Thymus (tissue), 11 donors: ENCODE measurements around the gene NR1H2. TPM values are rescaled to one million over a fixed set of nuclear protein-coding genes. Genes with fewer than 3 reads are reported as not detected.

Experiments used
- DNase-seq, 9 donors: peaks; one replicate each; pipeline ENCODE4 v3.0.0-alpha.2; 2013; ENCODE audit warnings: low spot score in 9 of 9, low read depth in 6 of 9, missing footprints in 1 of 9
- H3K27ac ChIP-seq, 2 donors: one replicate each; pipeline ENCODE4 v1.5.1; 2013; ENCODE audit warnings: control low read depth in 1 of 2, low read depth in 1 of 2, low read length in 1 of 2, mild to moderate bottlenecking in 1 of 2, moderate library complexity in 1 of 2
- H3K27me3 ChIP-seq, 2 donors: one replicate each; pipeline ENCODE4 v1.5.1; 2013; ENCODE audit warnings: low read length in 1 of 2; ENCODE audit not compliant: control insufficient read depth in 2 of 2, insufficient read depth in 1 of 2
- H3K36me3 ChIP-seq, 2 donors: one replicate each; pipeline ENCODE4 v1.5.1; 2013; ENCODE audit warnings: low read length in 1 of 2, mild to moderate bottlenecking in 1 of 2, moderate library complexity in 1 of 2; ENCODE audit not compliant: control insufficient read depth in 2 of 2, insufficient read depth in 2 of 2
- H3K4me1 ChIP-seq, 2 donors: one replicate each; pipeline ENCODE4 v1.5.1; 2013; ENCODE audit warnings: low read length in 2 of 2; ENCODE audit not compliant: control insufficient read depth in 2 of 2, insufficient read depth in 2 of 2
- H3K4me3 ChIP-seq, 2 donors: one replicate each; pipeline ENCODE4 v1.5.1; 2013; ENCODE audit warnings: low read length in 2 of 2, control low read depth in 1 of 2, mild to moderate bottlenecking in 1 of 2
- H3K9me3 ChIP-seq, 2 donors: one replicate each; pipeline ENCODE4 v1.5.1; 2013; ENCODE audit warnings: low read length in 1 of 2, mild to moderate bottlenecking in 1 of 2; ENCODE audit not compliant: control insufficient read depth in 2 of 2, insufficient read depth in 1 of 2
- WGBS: extraction: QIAGEN DNeasy Blood & Tissue Kit; methylation state at CpG from one replicate; pipeline ENCODE4 v1.1.7; 2013; 5-methylcytosine and 5-hydroxymethylcytosine counted together
- polyA plus RNA-seq: library from polyadenylated mRNA; stranded (reverse); fragments of 200-250 nt; gene quantifications from one replicate; pipeline ENCODE4 v1.2.3, GENCODE V29; 2013
- total RNA-seq: library from RNA; stranded (reverse); fragments of 120-200 nt; gene quantifications from one replicate; pipeline ENCODE4 v1.2.4, GENCODE V29; 2013
- donor health status: healthy.

The NR1H2 gene
- total and polyA plus RNA-seq, 2 donors = 27.9 to 57.2 TPM

- Histone ChIP-seq H3K27ac (no peak overlapping the region), H3K4me3 (no peak overlapping the region), H3K27me3 (no peaks in the 10 kb centered on the region), H3K4me1 (peaks cover 9 to 19% of the 10 kb centered on the region in 2 donors), H3K36me3 (peaks cover 48 to 57% of the 10 kb centered on the region in 2 donors), H3K9me3 (peaks cover 0 to 3% of the 10 kb centered on the region in 2 donors)
- WGBS = 94% methylated on average over 8 of the region's 8 CpGs
- no peak for DNase-seq
These were observed 4.5 kb downstream of the NR1H2 start for GRCh38 chr19:50380751-50381151.

- Histone ChIP-seq H3K9me3 (peaks cover 0 to 3% of the 10 kb centered on the region in 2 donors), H3K27me3 (no peaks in the 10 kb centered on the region), H3K4me1 (peaks cover 9 to 16% of the 10 kb centered on the region in 2 donors), H3K27ac (no peak overlapping the region), H3K36me3 (peaks cover 50 to 63% of the 10 kb centered on the region in 2 donors), H3K4me3 (no peak overlapping the region)
- no peak for DNase-seq
- WGBS = 97% methylated on average over 58 of the region's 58 CpGs
These were observed 5.8 kb downstream of the NR1H2 start for GRCh38 chr19:50381881-50382729.

DNA sequence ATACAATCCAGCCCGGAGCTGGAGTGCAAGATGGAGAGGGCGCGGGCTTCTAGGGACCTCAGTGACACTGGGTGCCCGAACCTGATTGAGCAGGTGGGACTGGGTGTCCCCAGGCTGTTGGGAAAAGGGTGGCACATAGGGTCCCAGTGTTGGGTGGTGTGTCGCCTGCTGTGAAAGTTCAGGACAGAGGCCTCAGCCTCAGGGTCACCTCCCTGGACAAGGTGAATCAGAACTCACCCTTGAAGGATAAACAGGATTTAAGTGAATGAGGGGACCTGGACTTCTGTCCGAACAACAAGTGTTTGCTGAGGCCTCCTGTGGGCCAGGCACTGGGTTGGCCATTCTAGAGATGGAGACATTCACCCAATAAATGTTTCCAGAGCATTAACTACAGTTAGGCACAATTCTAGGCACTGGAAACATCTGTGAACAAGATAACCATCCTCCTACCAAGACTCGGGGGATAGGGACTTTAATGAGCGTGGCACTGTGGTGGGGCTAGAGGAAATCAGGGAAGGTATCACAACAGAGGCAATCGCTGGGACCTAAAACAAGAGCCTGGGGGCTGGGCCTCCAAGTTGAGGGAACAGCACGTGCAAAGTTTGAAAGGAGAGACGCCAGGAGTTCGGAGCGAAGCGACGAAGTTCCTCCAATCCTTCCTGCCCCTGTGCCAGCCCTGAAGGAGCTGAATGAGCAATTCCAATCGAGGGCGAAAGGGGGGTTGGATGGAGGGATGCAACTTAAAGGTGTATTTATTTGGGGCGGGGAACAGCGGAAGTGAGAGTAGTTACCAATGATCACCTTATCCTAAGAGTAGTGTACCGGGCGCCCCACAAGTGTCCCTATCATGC is 7.0 kb downstream of the NR1H2 start:
- WGBS = 74% methylated on average over 21 of the region's 21 CpGs
- H3K27ac ChIP-seq = peak overlapping the region; percentile 39 to 91
- H3K36me3 ChIP-seq = peaks cover 49 to 60% of the 10 kb centered on the region in 2 donors
- peak in 1 of 9 donors; percentile 13 for DNase-seq
- peaks cover 9 to 16% of the 10 kb centered on the region in 2 donors for H3K4me1 ChIP-seq
- no peaks in the 10 kb centered on the region for H3K27me3 ChIP-seq
- peak overlapping the region; percentile 55 to 68 for H3K4me3 ChIP-seq
- H3K9me3 ChIP-seq = peaks cover 0 to 3% of the 10 kb centered on the region in 2 donors

DNA sequence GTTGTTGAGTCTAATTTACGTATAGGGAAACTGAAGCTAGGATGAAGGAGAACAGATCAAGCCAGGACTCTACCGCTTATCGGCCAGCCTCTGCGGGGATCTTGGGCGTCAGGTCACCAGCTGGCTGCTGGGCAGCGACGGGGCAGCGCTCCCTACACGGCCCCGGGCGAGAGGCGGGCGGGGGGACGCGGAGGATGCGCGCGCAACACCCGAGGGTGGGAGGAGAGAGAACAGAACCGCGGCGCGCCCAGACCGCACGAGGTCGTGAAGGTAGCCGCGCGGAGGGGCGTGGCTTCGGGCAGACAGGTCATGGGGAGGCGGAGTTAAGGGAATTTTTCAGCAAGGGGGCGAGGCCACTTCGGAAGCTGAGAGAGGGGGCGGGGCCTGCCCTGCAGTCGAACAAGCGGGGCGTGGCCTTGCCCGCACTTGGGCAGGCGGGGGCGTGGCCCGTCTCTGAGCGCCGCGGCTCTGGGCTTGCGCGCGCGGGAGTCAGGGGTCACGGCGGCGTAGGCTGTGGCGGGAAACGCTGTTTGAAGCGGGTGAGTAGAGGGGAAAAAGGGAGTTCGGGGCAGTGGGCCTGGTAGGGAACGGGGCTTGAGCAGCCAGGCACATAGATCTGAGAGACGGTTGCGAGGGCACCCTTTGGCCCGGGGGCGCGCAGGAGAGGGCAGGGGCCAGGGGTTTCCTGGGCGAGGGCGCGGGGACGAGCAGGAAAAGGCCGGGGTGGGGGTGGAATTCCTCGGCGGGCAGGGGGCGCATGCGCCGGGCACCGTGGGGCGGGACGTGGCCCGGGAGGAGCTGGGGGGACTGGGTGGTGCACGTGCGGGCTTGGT is 7.8 kb downstream of the NR1H2 start, which contains the start of gene POLD1:
Gene POLD1 (plus strand): TSS at position 496 of the 833 bp plus-strand sequence. CDS start 14,505 bp downstream, outside the sequence.
- WGBS = under 1% methylated on average over 78 of the region's 78 CpGs
- Histone ChIP-seq H3K27me3 (no peaks in the 10 kb centered on the region), H3K9me3 (no peaks in the 10 kb centered on the region), H3K36me3 (peaks cover 42 to 52% of the 10 kb centered on the region in 2 donors), H3K27ac (peak within 1 kb of the TSS; percentile 84 to 91), H3K4me3 (peak within 1 kb of the TSS; percentile 55 to 68), H3K4me1 (peaks cover 9 to 16% of the 10 kb centered on the region in 2 donors)
- DNase-seq = peak; percentile 88 to 99 (median 97)

- Histone ChIP-seq H3K9me3 (no peaks in the 10 kb centered on the region), H3K36me3 (peaks cover 36 to 44% of the 10 kb centered on the region in 2 donors), H3K27ac (peak overlapping the region in 1 of 2 donors; percentile 84), H3K4me1 (peaks cover 9 to 16% of the 10 kb centered on the region in 2 donors), H3K4me3 (peak overlapping the region; percentile 55 to 68), H3K27me3 (no peaks in the 10 kb centered on the region)
- no peak for DNase-seq
- WGBS = 28% methylated on average over 26 of the region's 26 CpGs
These were observed 8.7 kb downstream of the NR1H2 start for GRCh38 chr19:50384685-50385535.

- peaks cover 17 to 25% of the 10 kb centered on the region in 2 donors for H3K36me3 ChIP-seq
- no peak for DNase-seq
- 94% methylated on average over 21 of the region's 21 CpGs for WGBS
- no peaks in the 10 kb centered on the region for H3K27me3 ChIP-seq
- no peaks in the 10 kb centered on the region for H3K9me3 ChIP-seq
- no peak overlapping the region for H3K27ac ChIP-seq
- peaks cover 9 to 16% of the 10 kb centered on the region in 2 donors for H3K4me1 ChIP-seq
- H3K4me3 ChIP-seq = no peak overlapping the region
These were observed 11.1 kb downstream of the NR1H2 start for GRCh38 chr19:50387176-50387867.

DNA sequence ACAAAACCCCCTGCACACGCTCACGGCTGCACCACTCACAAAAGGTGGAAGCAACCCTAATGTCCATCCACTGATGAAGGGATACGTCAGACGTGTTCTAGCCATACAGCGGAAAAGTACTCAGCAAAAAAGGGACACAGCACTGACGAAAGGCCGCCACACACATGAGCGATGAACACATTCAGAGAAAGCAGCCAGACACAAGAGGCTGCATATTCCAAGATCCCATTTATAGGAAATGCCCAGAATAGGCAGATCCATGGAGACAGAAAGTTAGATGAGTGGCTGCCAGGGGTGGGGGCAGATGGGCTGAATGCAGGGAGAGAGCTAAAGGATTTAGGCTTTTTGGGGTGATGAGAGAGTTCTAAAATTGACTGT is 11.6 kb downstream of the NR1H2 start:
- Histone ChIP-seq H3K27ac (no peak overlapping the region), H3K4me1 (peaks cover 9 to 16% of the 10 kb centered on the region in 2 donors), H3K27me3 (no peaks in the 10 kb centered on the region), H3K4me3 (no peak overlapping the region), H3K36me3 (peaks cover 12 to 19% of the 10 kb centered on the region in 2 donors), H3K9me3 (no peaks in the 10 kb centered on the region)
- 98% methylated on average over 8 of the region's 8 CpGs for WGBS
- no peak for DNase-seq
